Astrocyte of the cerebellum (primary cell): ENCODE data around the gene ADRA2B.
A peak's percentile ranks its signal among the peaks of the same experiment; 100 is the strongest.
"Not testable (repeated sequence)": the region's sequence is repeated elsewhere in the genome, so short reads cannot be mapped to it uniquely, and the experiment has no call there.

ENCODE experiments used
- DNase-seq: peaks from one replicate; pipeline ENCODE4 v3.0.0-alpha.2; 2011; ENCODE audit warnings: low read depth
- H3K4me3 ChIP-seq: 2 replicates; pipeline ENCODE4 v1.5.1; 2011; ENCODE audit warnings: mild to moderate bottlenecking, low read depth, low read length, moderate library complexity
- CTCF ChIP-seq: IDR thresholded peaks from 2 replicates; pipeline ENCODE4 v1.5.1; 2012; ENCODE audit warnings: low read length, low read depth, moderate library complexity, mild to moderate bottlenecking; ENCODE audit errors: missing control alignments
- in situ Hi-C: cut with HindIII; loops from 2 replicates; pipeline ENCODE4 v1.10.0; 2017; ENCODE audit warnings: low sequenced_read_pairs

ADRA2B gene

DNA sequence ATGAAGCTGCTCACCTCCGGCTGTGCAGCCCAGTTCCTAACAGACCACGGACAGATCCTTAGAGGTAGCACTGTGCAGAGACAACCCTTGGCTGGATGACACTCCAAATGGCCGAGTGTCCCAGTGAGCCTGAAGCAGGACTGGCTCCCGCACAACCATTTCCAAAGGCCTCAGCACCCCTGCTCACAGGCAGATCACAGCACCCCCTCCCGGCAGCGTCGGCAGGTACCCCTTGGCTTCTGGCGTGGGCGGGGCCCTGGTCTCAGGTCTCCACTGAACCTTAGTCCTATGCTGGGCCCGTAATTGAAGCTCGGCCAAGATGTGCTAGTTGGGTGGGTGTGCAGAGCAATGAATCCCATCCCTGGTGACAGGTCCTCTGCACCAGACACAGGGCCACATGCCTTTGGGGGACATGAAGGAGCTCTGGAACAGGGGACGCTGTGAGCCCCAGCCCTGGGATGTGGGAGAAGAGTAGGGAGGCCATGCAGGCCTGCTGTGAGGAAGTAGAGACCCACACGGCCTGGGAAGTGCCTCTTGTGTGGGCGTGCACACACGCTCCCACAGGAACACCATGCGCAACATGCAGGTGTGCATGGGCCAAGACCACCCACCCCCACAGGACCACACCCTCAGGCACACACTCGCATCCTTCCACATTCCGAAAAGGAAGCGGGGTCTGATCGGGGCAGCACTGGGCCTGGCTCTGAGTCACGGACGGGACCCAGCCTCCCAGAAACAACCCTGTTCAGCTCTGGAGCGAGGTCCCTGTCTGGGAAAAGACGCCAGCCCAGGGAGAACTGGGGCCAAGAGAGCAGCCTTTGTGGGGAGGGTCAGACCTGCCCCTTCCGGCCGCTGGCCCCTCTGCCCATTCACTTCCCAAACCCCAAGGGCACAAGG lies 26.1 kb upstream of the ADRA2B start:
- no peak for TF ChIP-seq CTCF
- in situ Hi-C loops, result no loop called here
- no peak for DNase-seq
- no peak overlapping the region for H3K4me3 ChIP-seq

- in situ Hi-C loops, DNase-seq, H3K4me3 ChIP-seq: not testable (repeated sequence)
Measured at GRCh38 chr2:96141624-96141967, 25.2 kb upstream of the ADRA2B start.

DNA sequence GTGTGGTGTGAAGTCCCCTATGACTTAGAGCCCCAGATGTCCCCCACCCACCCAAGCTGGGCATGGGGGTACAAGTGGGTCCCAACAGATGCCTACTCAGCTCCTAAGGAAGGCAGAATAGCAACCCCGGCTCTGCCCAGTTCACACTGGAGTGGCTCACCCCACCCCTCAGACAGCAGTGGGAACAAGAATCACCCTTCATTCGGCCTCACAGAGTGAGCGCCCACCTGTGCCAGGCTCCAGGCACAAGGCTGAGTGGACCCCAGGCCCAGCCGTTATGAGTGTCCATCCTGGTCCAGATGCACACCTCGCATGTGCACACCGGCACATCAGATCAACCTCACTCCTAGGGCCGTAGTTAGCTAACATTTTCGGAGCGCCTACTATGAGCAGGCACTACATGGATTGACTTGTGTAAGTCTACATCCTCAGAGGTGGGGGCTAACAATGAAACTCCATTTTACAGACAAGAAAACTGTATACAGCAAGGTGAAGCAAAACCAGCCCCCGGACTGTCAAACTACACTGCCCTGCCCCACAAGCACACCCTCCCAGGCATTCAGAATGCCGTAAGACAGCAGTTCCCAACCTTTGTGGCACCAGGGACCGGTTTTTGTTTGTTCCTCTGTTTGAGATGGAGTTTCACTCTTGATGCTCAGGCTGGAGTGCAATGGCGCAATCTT lies 24.7 kb upstream of the ADRA2B start:
- in situ Hi-C loops, result no loop called here
- DNase-seq, result no peak
- no peak overlapping the region for H3K4me3 ChIP-seq
- no peak for TF ChIP-seq CTCF

DNA sequence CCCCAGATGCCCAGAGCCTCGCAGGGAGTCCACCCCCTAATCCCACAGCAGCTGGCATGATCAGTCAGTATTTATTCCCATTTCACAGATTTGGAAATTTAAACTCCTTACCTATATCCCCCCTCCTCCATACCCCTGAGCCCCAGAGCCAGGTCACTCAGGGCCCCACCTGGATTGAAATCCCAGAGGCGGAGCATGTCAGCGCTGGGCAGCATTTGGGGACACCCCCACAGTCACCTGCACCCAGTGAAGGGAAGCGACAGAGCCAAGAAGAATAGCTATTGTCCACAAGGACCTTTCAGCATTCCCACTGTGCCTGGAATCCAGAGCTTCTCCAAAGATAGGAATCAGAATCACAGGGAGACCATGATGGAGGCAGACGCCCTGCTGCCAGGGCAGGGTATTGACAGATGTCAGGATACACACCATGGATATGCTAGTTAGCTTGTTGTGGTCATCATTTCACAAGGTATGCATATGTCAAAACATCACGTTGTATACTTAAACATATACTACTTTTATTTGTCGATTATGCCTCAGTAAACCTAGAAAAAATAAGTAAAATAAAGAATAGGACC lies 22.9 kb upstream of the ADRA2B start:
- no peak for DNase-seq
- TF ChIP-seq CTCF, result no peak
- in situ Hi-C loops, result loop anchor here (10.0 kb wide), 1 partner anchor 126 kb away; the partner anchor contains the start of genes CIAO1 and TMEM127
- no peak overlapping the region for H3K4me3 ChIP-seq

DNA sequence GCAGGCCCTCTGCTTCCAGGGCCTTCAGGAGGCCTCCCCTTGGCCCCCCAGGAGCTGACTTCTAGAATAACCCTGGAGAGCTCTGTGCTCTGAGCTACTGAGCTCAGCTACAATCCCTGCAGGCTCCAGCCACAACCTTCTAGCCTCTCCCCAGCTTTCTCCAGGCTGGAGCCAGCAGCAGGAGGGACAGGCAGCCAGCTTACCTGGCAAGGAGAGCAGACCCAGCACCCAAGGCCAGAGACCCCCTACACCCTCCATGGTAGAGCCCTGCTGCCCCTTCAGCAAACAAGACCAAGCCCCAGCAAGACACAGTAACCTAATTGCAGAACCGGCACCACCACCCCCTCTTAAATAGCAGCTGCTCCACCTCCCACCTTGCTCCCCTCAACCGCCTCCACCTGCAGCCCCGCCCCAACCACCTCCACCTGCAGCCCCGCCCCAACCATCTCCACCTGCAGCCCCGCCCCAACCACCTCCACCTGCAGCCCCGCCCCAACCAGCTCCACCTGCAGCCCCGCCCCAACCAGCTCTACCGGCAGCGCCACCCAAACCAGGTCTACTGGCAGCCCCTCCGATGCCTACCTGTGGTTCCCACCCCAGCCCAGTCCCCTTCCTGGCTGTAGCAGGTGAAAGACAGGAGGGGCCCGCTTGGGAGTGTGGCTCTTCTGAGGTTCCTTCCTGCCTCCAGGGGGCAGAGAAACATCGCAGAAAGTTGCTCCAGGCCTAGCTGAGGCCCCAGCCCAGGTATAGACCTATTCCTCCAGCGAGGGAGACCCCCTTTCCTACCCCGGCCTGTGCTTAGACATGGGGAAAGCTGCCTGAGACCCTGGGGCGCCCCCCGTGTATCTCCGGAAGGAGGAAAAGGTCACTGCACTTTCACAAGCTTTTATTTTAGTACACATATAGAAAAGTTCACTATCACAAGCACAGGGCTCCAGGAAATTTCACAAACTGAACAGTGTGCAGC lies 22.1 kb upstream of the ADRA2B start, which contains the start of gene ASTL:
TSS of gene ASTL (minus strand) at position 324 of the 967 bp plus-strand sequence. CDS start at position 258, 66 bp downstream.
- in situ Hi-C loops, result loop anchor here (10.0 kb wide), 1 partner anchor 126 kb away; the partner anchor contains the start of genes CIAO1 and TMEM127
- H3K4me3 ChIP-seq, result no peak within 1 kb of the TSS
- peak; percentile 65 for TF ChIP-seq CTCF
- DNase-seq, result no peak

- DNase-seq, result no peak
- no peak for TF ChIP-seq CTCF
Measured at GRCh38 chr2:96137321-96138178, 21.2 kb upstream of the ADRA2B start.

More at GRCh38 chr2:96137321-96138178, 21.2 kb upstream of the ADRA2B start:
- H3K4me3 ChIP-seq, result no peak overlapping the region
- in situ Hi-C loops, result loop anchor here (10.0 kb wide), 1 partner anchor 127 kb away; the partner anchor contains the start of genes CIAO1 and TMEM127
